Body of pancreas (tissue), 4 donors: ENCODE data around the gene ABCA3. TPM values are rescaled to one million over a fixed set of nuclear protein-coding genes. Genes with fewer than 3 reads are reported as not detected.
"Not testable (repeated sequence)": the region's sequence is repeated elsewhere in the genome, so short reads cannot be mapped to it uniquely, and the experiment has no call there.

Experiments
- ATAC-seq: fragments of 150-250 bp; one replicate; pipeline ENCODE4 v1.9.1; 2016
- DNase-seq, 4 donors: peaks; one replicate each; pipeline ENCODE4 v3.0.0-alpha.2; 2019
- H3K27ac ChIP-seq, 4 donors: fragments of 200-600 bp; sonication (generic); 1 replicate in 3 of 4; 2 replicates in 1 of 4; pipeline versions ENCODE4 v1.5.1 to v1.6.1; 2016 to 2019; ENCODE audit warnings: mild to moderate bottlenecking in 1 of 4, mixed read lengths in 1 of 4, moderate library complexity in 1 of 4
- H3K27me3 ChIP-seq, 2 donors: fragments of 200-600 bp; sonication (generic); one replicate each; pipeline ENCODE4 v1.6.0; 2016; ENCODE audit warnings: mild to moderate bottlenecking in 1 of 2
- H3K36me3 ChIP-seq, 2 donors: fragments of 200-600 bp; sonication (generic); replicated peaks in 1 of 2; 2 replicates each; pipeline ENCODE4 v1.5.1; 2016; ENCODE audit warnings: low read depth in 2 of 2; ENCODE audit not compliant: insufficient read depth in 1 of 2
- H3K4me1 ChIP-seq: fragments of 200-600 bp; sonication (generic); one replicate; pipeline ENCODE4 v1.6.0; 2016
- H3K4me3 ChIP-seq, 2 donors: fragments of 200-600 bp; sonication (generic); 1 replicate in 1 of 2; 2 replicates in 1 of 2; pipeline ENCODE4 v1.5.1; 2016 to 2019
- H3K9me3 ChIP-seq, 3 donors: fragments of 200-600 bp; sonication (generic); 1 replicate in 2 of 3; 2 replicates in 1 of 3; pipeline ENCODE4 v1.5.1; 2016
- CTCF ChIP-seq, 7 experiments: fragments of 450-650 bp in 4 of 7; fragments of 200-600 bp in 3 of 7; sonication (generic) in 3 of 7; IDR thresholded peaks; one replicate each; pipeline ENCODE4 v1.5.1; 2016 to 2019; ENCODE audit warnings: antibody characterized with exemption in 7 of 7
- POLR2A ChIP-seq, 3 donors: fragments of 450-650 bp; IDR thresholded peaks; one replicate each; pipeline ENCODE4 v1.6.1; 2016; ENCODE audit warnings: antibody characterized with exemption in 3 of 3, mild to moderate bottlenecking in 2 of 3
- WGBS, 2 donors: methylation state at CpG; one replicate each; pipeline ENCODE4 v1.1.5; 2017; 5-methylcytosine and 5-hydroxymethylcytosine counted together
- intact Hi-C: fragments of 100-400 bp; cut with DNase I; formaldehyde crosslinking; loops from one replicate; pipeline ENCODE4 v1.15.1; 2023
- total RNA-seq, 2 donors: library from RNA; depleted of rRNA; stranded (reverse); fragments of >200 nt; gene quantifications; one replicate each; pipeline ENCODE4 v1.1.0, GENCODE V29; 2016

The ABCA3 gene
- total RNA-seq, 2 donors from 2014 or later, result 13.8 to 21.0 TPM

- DNase-seq, result no peak
- peaks cover 16% of the 10 kb centered on the region for H3K4me1 ChIP-seq
- intact Hi-C loops, result loop anchor here (5.0 kb wide), 1 partner anchor 224 kb away; no protein-coding TSS in a partner anchor
- WGBS, 2 donors, result 74 to 91% methylated on average over 4 to 16 of the region's 16 CpGs
- H3K27ac ChIP-seq, result no peak overlapping the region
- no peak for TF ChIP-seq CTCF (IDR thresholded peaks at IDR 0.05)
- TF ChIP-seq POLR2A (IDR thresholded peaks at IDR 0.05), result no peak
- H3K4me3 ChIP-seq, result no peak overlapping the region
- ATAC-seq, result no peak
- H3K27me3 ChIP-seq, result no peaks in the 10 kb centered on the region
- H3K36me3 ChIP-seq, result no peaks in the 10 kb centered on the region
- no peaks in the 10 kb centered on the region for H3K9me3 ChIP-seq
Measured at GRCh38 chr16:2273484-2273883, 67.0 kb downstream of the ABCA3 start.

GRCh38 chr16:2271848-2272461 is 68.6 kb downstream of the ABCA3 start:
- no peak for DNase-seq
- intact Hi-C loops, result loop anchor here (5.0 kb wide), 1 partner anchor 225 kb away; no protein-coding TSS in a partner anchor
- no peak overlapping the region for H3K4me3 ChIP-seq
- H3K4me1 ChIP-seq, result peaks cover 16% of the 10 kb centered on the region
- no peaks in the 10 kb centered on the region for H3K27me3 ChIP-seq
- H3K27ac ChIP-seq, result no peak overlapping the region
- WGBS, 2 donors, result 55 to 89% methylated on average over 2 to 12 of the region's 14 CpGs
- ATAC-seq, result no peak
- H3K36me3 ChIP-seq, result no peaks in the 10 kb centered on the region
- TF ChIP-seq POLR2A (IDR thresholded peaks at IDR 0.05) (no peak), CTCF (IDR thresholded peaks at IDR 0.05) (no peak)
- H3K9me3 ChIP-seq, result no peaks in the 10 kb centered on the region

GRCh38 chr16:2270588-2271470 is 69.7 kb downstream of the ABCA3 start:
- Histone ChIP-seq H3K4me1 (peaks cover 26% of the 10 kb centered on the region), H3K9me3 (no peaks in the 10 kb centered on the region), H3K27me3 (no peaks in the 10 kb centered on the region), H3K36me3 (no peaks in the 10 kb centered on the region), H3K4me3 (no peak overlapping the region), H3K27ac (no peak overlapping the region)
- ATAC-seq (no peak), DNase-seq (no peak)
- intact Hi-C loops, result loop anchor here (5.0 kb wide), 1 partner anchor 226 kb away; no protein-coding TSS in a partner anchor
- TF ChIP-seq CTCF (IDR thresholded peaks at IDR 0.05), result no peak
- no peak for TF ChIP-seq POLR2A (IDR thresholded peaks at IDR 0.05)
- WGBS, 2 donors, result 73 to 74% methylated on average over 12 to 13 of the region's 15 CpGs

GRCh38 chr16:2270070-2270462 is 70.5 kb downstream of the ABCA3 start:
- Histone ChIP-seq H3K9me3 (no peaks in the 10 kb centered on the region), H3K27me3 (no peaks in the 10 kb centered on the region), H3K36me3 (no peaks in the 10 kb centered on the region), H3K4me3 (no peak overlapping the region), H3K4me1 (peaks cover 31% of the 10 kb centered on the region), H3K27ac (no peak overlapping the region)
- no peak for ATAC-seq
- no peak for DNase-seq
- WGBS, 2 donors, result 86 to 87% methylated on average over 5 to 9 of the region's 9 CpGs
- no peak for TF ChIP-seq POLR2A (IDR thresholded peaks at IDR 0.05)
- intact Hi-C loops, result loop anchor here (5.0 kb wide), 1 partner anchor 227 kb away; no protein-coding TSS in a partner anchor

- ATAC-seq (peak; percentile 94), DNase-seq (peak; percentile 96 to 97 (median 96))
- H3K36me3 ChIP-seq, result no peaks in the 10 kb centered on the region
- intact Hi-C loops, result no loop called here
- peaks cover 31% of the 10 kb centered on the region for H3K4me1 ChIP-seq
- peak within 1 kb of the TSS; percentile 69 to 99 for H3K4me3 ChIP-seq
- H3K27me3 ChIP-seq, result no peaks in the 10 kb centered on the region
- H3K9me3 ChIP-seq, result no peaks in the 10 kb centered on the region
- peak in 3 of 7 experiments; percentile 8 to 34 (median 25) for TF ChIP-seq CTCF (IDR thresholded peaks at IDR 0.05)
- TF ChIP-seq POLR2A (IDR thresholded peaks at IDR 0.05), result peak; percentile 95 to 98 (median 96)
- 0% methylated on average over 13 to 60 of the region's 88 CpGs for WGBS, 2 donors
- peak within 1 kb of the TSS; percentile 91 to 99 (median 98) for H3K27ac ChIP-seq
Measured at GRCh38 chr16:2267913-2268666, 72.4 kb downstream of the ABCA3 start, which contains the start of gene RNPS1. Gene RNPS1 (minus strand): TSS chr16:2268126. CDS start chr16:2264643, 3,483 bp downstream.

GRCh38 chr16:2267505-2267912 is 73.0 kb downstream of the ABCA3 start:
- Histone ChIP-seq H3K27ac (peak overlapping the region; percentile 91 to 99 (median 98)), H3K4me1 (peaks cover 31% of the 10 kb centered on the region), H3K4me3 (peak overlapping the region; percentile 69 to 99)
- H3K36me3 ChIP-seq, H3K9me3 ChIP-seq, intact Hi-C loops, DNase-seq, H3K27me3 ChIP-seq: not testable (repeated sequence)
- 1% methylated on average over 54 of the region's 54 CpGs; no CpG with 5 or more reads in 1 of the 2 donors for WGBS, 2 donors
- ATAC-seq, result peak; percentile 72

- Histone ChIP-seq H3K4me3 (peak overlapping the region; percentile 69 to 99), H3K4me1 (peaks cover 31% of the 10 kb centered on the region), H3K27ac (peak overlapping the region in 3 of 4 donors; percentile 91 to 98 (median 97))
- intact Hi-C loops, H3K36me3 ChIP-seq, DNase-seq, H3K9me3 ChIP-seq, ATAC-seq, H3K27me3 ChIP-seq: not testable (repeated sequence)
- WGBS, 2 donors, result 2 to 6% methylated on average over 6 to 12 of the region's 12 CpGs
Measured at GRCh38 chr16:2266887-2267286, 73.6 kb downstream of the ABCA3 start.
